ENCODE measurements around the gene IMMP2L. TPM values are rescaled to one million over a fixed set of nuclear protein-coding genes. Genes with fewer than 3 reads are reported as not detected.

IMMP2L gene
- total RNA-seq, 1 donor = 8.2 TPM

DNA sequence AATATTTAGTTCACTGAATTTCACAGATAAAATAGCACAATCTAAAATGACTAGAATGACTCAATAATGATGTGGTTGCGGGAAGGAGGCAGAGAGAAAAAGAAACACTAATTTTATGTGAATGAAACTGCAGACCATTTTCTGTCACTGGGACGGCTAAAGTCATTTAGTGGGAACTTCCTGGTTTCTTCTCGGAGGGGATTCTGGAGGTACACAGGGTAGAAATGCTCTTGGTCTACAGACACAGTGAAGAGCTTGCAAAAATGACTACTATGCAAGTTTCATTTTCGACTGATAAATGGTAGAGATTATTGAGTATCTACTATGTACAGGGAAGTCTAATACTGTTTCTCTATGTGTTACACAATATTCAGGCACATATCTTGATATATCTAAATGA lies 534.9 kb downstream of the IMMP2L start:
- H3K4me3 ChIP-seq (ENCODE audit: low read depth, low read length) = no peak overlapping the region
- TF ChIP-seq CTCF (IDR thresholded peaks at IDR 0.05; ENCODE audit: insufficient read depth, low read depth, low read length) = no peak
- DNase-seq (ENCODE audit: low read depth) = no peak

GRCh38 chr7:111026806-111027205 lies 535.5 kb downstream of the IMMP2L start:
- TF ChIP-seq CTCF (IDR thresholded peaks at IDR 0.05; ENCODE audit: insufficient read depth, low read depth, low read length) = no peak
- no peak overlapping the region for H3K4me3 ChIP-seq (ENCODE audit: low read depth, low read length)
- DNase-seq (ENCODE audit: low read depth) = no peak

DNA sequence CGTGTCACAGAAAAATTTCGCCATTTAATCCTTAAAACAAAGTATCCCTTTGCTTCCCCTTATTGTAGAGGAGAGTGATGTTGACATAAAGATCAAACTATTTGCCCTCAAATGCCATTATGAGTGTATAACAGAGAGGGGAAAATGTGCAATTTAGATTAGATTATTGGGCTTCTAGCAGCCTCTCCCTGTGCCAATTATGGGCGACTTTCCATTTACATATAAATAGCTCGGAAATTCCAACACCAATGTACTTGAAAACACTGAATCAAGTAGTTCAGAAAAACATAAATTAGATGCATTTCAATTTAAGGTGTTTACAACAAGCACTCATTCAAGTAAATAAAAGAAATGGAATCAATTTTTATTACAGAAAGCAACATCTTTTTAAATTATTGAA lies 535.9 kb downstream of the IMMP2L start:
- no peak for DNase-seq (ENCODE audit: low read depth)
- no peak for TF ChIP-seq CTCF (IDR thresholded peaks at IDR 0.05; ENCODE audit: insufficient read depth, low read depth, low read length)
- no peak overlapping the region for H3K4me3 ChIP-seq (ENCODE audit: low read depth, low read length)

GRCh38 chr7:111025006-111025405 lies 537.3 kb downstream of the IMMP2L start:
- no peak for DNase-seq (ENCODE audit: low read depth)
- TF ChIP-seq CTCF (IDR thresholded peaks at IDR 0.05; ENCODE audit: insufficient read depth, low read depth, low read length) = no peak
- no peak overlapping the region for H3K4me3 ChIP-seq (ENCODE audit: low read depth, low read length)

DNA sequence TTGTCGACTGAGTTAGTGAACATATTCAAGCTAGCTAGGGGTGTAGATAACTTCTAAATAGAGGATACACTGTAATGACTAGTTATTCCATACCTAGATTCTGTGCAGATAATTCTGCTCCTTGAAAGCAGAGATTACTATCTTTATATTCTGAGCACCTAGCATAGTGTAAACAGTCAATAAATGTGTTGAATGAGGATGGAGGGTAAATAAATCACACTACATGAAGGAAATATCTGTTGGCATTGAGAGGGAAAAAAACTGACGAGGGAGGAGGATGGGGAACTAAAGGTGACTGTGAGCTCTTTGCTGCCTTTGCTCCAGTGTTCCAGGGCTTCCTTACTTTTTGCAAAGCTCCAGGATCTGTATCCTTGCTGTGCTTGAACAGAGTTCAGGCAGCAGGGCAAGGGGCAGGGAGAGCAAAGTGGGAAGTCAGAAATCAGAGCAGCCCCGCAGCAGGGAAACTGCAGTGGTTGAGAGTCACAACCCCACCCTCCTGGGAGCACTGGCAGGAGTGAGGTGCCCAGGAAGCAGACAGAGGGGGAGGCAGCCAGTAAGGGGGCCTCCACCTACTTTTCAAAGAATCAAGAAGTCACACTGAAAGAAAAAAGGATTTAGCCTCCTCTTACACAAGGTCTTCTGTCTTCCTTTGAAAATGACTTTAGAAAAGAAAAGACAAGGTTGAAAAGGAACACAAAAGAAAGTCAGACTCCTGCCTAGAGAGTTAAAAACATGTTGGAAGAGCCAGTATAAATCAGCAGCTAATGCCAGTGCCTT lies 543.1 kb downstream of the IMMP2L start:
- no peak for TF ChIP-seq CTCF (IDR thresholded peaks at IDR 0.05; ENCODE audit: insufficient read depth, low read depth, low read length)
- H3K4me3 ChIP-seq (ENCODE audit: low read depth, low read length) = no peak overlapping the region
- DNase-seq (ENCODE audit: low read depth) = no peak

GRCh38 chr7:111018447-111018846 lies 543.8 kb downstream of the IMMP2L start:
- H3K4me3 ChIP-seq (ENCODE audit: low read depth, low read length) = no peak overlapping the region
- no peak for DNase-seq (ENCODE audit: low read depth)
- no peak for TF ChIP-seq CTCF (IDR thresholded peaks at IDR 0.05; ENCODE audit: insufficient read depth, low read depth, low read length)

- no peak overlapping the region for H3K4me3 ChIP-seq (ENCODE audit: low read depth, low read length)
- no peak for TF ChIP-seq CTCF (IDR thresholded peaks at IDR 0.05; ENCODE audit: insufficient read depth, low read depth, low read length)
Measured at GRCh38 chr7:111014079-111014478, 548.2 kb downstream of the IMMP2L start.

More at GRCh38 chr7:111014079-111014478, 548.2 kb downstream of the IMMP2L start:
- no peak for DNase-seq (ENCODE audit: low read depth)

Data from fibroblast of villous mesenchyme (primary cell).